IPS DF 6.9 (cell line): ENCODE measurements around the gene ADORA2A.

Source experiments
- DNase-seq: peaks from one replicate; pipeline ENCODE4 v3.0.0-alpha.2; 2013; ENCODE audit warnings: low read depth, low spot score
- H3K27ac ChIP-seq: one replicate; pipeline ENCODE4 v1.5.1; 2013; ENCODE audit warnings: low read length, control low read depth
- H3K27me3 ChIP-seq: 2 replicates; pipeline ENCODE4 v1.6.1; 2013; ENCODE audit warnings: mild to moderate bottlenecking, low read length; ENCODE audit not compliant: control insufficient read depth, insufficient read depth
- H3K36me3 ChIP-seq: 2 replicates; pipeline ENCODE4 v1.6.1; 2013; ENCODE audit warnings: low read length; ENCODE audit not compliant: control insufficient read depth, insufficient read depth
- H3K4me1 ChIP-seq: 2 replicates; pipeline ENCODE4 v1.6.1; 2013; ENCODE audit warnings: low read length; ENCODE audit not compliant: control insufficient read depth, insufficient read depth
- H3K4me3 ChIP-seq: 2 replicates; pipeline ENCODE4 v1.5.1; 2013; ENCODE audit warnings: mild to moderate bottlenecking, low read length
- H3K9me3 ChIP-seq: 2 replicates; pipeline ENCODE4 v1.6.1; 2013; ENCODE audit warnings: low read length, inconsistent platforms; ENCODE audit not compliant: control insufficient read depth, insufficient read depth
- WGBS: extraction: QIAGEN DNeasy Blood & Tissue Kit; methylation state at CpG from one replicate; pipeline ENCODE4 v1.1.7; 2013; ENCODE audit warnings: mixed read lengths, missing lambda C conversion rate; ENCODE audit not compliant: insufficient read length, insufficient coverage; 5-methylcytosine and 5-hydroxymethylcytosine counted together

ADORA2A gene

DNA sequence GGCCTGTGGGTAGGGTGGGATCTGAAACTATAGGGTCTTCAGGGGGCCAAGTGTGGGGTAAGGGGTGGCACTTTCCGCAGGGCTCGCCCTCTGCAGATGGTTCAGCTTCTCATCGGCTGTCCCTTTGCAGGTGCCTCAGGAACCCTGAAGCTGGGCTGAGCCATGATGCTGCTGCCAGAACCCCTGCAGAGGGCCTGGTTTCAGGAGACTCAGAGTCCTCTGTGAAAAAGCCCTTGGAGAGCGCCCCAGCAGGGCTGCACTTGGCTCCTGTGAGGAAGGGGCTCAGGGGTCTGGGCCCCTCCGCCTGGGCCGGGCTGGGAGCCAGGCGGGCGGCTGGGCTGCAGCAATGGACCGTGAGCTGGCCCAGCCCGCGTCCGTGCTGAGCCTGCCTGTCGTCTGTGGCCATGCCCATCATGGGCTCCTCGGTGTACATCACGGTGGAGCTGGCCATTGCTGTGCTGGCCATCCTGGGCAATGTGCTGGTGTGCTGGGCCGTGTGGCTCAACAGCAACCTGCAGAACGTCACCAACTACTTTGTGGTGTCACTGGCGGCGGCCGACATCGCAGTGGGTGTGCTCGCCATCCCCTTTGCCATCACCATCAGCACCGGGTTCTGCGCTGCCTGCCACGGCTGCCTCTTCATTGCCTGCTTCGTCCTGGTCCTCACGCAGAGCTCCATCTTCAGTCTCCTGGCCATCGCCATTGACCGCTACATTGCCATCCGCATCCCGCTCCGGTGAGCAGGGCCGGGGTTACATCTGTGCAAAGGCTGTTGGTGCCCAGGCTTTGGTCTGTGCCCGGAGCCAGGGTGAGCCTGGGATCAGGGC is 5.8 kb downstream of the ADORA2A start:
- Histone ChIP-seq H3K36me3 (no peaks in the 10 kb centered on the region), H3K27me3 (no peaks in the 10 kb centered on the region), H3K4me3 (no peak overlapping the region), H3K27ac (no peak overlapping the region), H3K4me1 (no peaks in the 10 kb centered on the region; the same call in 1 of the 2 replicates), H3K9me3 (no peaks in the 10 kb centered on the region)
- WGBS, result no CpG with 5 or more reads among the region's 34 CpGs
- no peak for DNase-seq

DNA sequence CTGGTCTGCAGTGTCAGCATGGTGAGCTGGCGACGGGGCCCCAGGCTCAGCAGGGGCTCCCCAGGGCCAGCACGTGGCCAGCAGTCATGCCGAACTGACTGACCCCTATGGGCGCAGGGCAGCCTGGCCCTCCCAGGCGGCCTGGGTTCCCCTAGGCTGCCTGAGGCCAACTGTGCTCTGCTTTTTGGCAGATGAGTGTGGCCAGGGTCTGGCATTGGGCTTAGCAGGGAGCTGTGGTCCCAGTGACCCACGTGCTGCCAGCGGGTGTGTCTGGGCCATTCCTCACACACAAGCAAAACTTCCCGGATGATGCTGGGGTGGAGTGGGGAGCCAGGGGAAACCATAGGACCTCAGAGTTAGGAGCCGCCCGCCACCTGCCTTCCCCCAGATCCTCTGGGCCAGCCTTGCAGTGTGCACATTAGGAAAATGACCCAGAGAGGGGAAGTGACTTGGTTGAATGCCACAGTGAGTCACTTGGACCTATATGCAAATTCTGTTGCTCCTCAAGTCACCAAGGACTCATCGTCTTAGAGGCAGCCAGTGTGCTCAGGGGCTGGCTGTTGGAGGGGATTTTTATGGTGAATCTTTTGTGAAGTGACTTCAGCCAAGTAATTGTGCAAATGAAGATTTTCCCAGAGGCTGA is 6.5 kb downstream of the ADORA2A start:
- Histone ChIP-seq H3K27me3 (no peaks in the 10 kb centered on the region), H3K27ac (no peak overlapping the region), H3K36me3 (no peaks in the 10 kb centered on the region), H3K4me1 (no peaks in the 10 kb centered on the region), H3K4me3 (no peak overlapping the region), H3K9me3 (no peaks in the 10 kb centered on the region)
- WGBS, result no CpG with 5 or more reads among the region's 12 CpGs
- DNase-seq, result no peak

DNA sequence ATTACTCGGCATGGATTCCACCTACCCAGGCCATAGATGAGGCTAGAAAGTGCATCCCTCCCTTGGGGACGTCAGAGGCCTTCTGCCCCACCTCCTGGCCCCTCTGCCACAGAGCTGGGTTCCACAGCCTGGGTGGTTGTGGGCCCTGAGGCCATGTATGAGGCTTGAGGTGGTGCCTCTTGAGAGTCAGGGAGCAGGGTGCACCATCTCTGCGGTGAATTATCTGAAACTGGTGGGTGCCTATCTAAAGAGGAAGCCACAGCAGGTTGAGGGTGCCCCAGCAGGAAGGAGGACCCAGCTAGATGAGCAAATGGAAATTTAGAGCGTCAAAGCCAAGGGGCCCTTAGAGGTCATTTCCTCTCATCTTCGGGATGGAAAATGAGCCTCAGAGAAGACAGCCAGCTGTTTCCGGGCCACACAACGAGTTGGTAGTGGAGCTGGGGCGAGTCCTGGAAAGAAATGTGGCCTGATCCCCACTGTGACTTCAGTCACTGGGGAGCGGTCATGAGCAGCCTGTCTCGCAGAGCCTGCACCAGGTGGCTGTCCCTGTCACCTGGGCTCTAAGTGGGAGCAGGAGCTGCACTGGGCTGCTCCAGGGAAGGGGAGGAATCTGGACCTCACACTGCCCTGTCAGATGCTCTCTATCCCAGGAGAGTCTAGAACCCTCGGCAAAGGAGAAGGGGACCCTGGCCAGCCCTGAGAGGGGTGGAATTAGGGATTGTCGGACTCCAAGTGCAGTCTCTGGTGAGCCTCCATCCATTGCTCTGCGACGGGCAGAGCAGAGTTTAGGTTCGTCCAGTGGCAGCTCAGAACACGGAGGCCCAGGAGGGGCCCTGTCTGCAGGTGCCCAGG is 7.3 kb downstream of the ADORA2A start:
- no peak for DNase-seq
- H3K9me3 ChIP-seq, result no peaks in the 10 kb centered on the region
- H3K4me1 ChIP-seq, result no peaks in the 10 kb centered on the region
- H3K36me3 ChIP-seq, result no peaks in the 10 kb centered on the region
- no CpG with 5 or more reads among the region's 16 CpGs for WGBS
- no peak overlapping the region for H3K27ac ChIP-seq
- H3K4me3 ChIP-seq, result no peak overlapping the region
- H3K27me3 ChIP-seq, result no peaks in the 10 kb centered on the region

DNA sequence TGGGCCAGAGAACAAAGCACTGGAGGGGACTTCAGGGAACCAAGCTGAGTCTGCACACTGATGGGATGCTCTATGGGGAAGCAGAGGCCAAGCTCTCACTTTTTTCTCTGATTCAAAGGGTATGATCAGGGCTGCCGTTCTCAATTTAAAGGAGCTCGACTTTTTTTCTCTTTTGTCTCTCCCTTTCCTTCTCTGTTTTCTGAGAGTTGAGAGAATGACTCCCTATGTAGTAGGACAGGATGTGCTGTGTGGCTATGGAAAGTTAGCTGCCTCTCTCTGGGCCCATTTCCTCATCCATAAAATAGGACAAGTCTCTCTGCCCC is 7.9 kb downstream of the ADORA2A start:
- Histone ChIP-seq H3K4me3 (no peak overlapping the region), H3K36me3 (no peaks in the 10 kb centered on the region), H3K4me1 (no peaks in the 10 kb centered on the region), H3K27me3 (no peaks in the 10 kb centered on the region), H3K27ac (no peak overlapping the region), H3K9me3 (no peaks in the 10 kb centered on the region)
- no peak for DNase-seq
- no CpG with 5 or more reads among the region's 2 CpGs for WGBS

DNA sequence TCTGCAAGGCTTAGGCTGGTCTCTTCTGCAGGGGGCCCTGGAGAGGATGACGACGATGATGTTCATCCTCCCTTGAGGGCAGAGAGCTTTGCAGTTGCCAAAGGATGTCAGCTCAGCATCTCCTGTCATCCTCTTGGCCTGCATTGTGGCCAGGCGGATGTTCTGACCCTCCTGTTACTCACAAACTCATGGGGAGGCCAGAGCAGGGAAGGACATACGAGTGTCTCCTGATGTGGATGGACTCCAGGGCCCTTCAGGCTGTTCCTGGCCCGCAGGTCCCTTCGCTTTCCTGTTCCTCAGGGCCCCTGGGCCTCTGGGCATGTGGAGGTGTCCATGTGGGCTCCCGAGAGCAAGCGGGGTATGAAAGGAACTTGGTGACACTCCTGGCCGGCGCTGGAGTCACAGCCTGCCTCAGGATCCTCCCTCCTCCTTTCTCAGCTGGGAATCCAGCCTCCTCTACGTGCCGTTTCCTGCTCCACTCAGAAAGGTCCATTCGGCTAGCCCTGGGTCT is 8.5 kb downstream of the ADORA2A start:
- Histone ChIP-seq H3K36me3 (no peaks in the 10 kb centered on the region), H3K4me3 (no peak overlapping the region), H3K4me1 (no peaks in the 10 kb centered on the region), H3K9me3 (no peaks in the 10 kb centered on the region), H3K27me3 (no peaks in the 10 kb centered on the region), H3K27ac (no peak overlapping the region)
- DNase-seq, result no peak
- WGBS, result no CpG with 5 or more reads among the region's 13 CpGs

DNA sequence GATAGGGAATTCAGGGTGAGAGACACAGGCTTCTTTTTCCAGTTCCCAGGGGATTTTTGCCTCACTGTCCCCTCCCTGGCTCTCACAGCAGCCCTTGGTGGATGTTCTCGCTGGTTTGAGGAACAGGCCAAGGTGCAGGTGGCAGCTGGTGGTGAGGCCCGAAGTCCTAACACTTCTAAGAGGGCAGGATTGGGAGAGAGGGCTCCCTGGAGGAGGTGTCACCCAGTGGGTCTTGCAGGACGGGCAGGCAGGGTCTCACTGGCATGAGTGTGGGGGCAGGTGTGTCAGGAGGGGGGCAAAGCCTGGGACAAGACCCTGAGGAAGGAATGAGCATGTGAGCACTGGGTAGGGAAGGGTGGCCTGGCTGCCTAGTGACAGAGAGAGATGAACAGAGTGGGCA is 9.2 kb downstream of the ADORA2A start:
- Histone ChIP-seq H3K27me3 (no peaks in the 10 kb centered on the region), H3K4me1 (no peaks in the 10 kb centered on the region), H3K4me3 (no peak overlapping the region), H3K36me3 (no peaks in the 10 kb centered on the region), H3K9me3 (no peaks in the 10 kb centered on the region), H3K27ac (no peak overlapping the region)
- no CpG with 5 or more reads among the region's 3 CpGs for WGBS
- no peak for DNase-seq

DNA sequence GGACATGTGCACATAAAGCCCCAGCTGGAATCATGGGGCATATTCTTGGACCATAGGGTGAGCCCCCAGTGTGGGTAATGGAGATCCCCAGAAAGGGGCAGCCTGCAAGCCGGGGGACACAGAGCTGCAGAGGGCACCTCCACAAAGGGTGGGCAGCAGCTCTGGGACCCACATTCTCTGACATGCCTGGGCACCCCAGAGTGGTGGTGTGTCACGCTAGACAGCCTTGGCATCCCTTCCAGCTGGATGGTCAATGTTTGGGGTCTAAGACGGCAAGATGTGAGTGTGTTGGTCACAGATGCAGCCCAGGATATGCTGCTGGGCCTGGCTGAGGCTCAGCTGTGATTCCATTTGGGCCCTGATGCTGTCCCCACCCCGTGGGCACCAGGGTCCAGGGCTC is 9.7 kb downstream of the ADORA2A start:
- Histone ChIP-seq H3K9me3 (no peaks in the 10 kb centered on the region), H3K36me3 (no peaks in the 10 kb centered on the region), H3K4me3 (no peak overlapping the region), H3K4me1 (no peaks in the 10 kb centered on the region), H3K27me3 (no peaks in the 10 kb centered on the region), H3K27ac (no peak overlapping the region)
- WGBS, result no CpG with 5 or more reads among the region's 4 CpGs
- no peak for DNase-seq

DNA sequence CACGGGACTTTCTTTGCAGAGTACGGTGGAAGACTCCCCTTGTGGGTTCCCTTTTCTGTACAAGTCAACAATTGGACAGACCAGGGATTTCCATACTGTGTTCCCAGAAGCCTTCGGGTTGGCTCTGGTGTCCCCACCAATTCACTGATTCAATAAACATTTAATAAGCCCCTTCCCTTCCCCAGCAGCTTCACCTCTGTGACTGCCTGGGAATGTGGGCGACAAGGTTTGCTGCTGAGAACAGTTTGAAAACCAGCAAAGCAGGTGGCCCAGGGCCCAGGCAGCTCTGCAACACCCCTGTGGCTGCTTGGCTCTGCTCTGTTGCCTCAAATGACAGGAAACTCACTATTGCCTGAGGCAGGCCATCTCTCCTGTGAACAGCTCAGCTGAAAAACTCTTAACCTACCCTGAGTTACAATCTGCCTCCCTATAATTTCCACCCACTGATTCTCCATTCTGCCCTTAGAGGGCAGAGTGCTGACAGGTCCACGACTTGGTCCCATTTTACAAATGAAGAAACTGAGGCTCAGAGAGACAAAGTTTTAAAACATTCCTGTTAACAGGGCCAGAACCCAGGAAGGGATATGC is 10.4 kb downstream of the ADORA2A start:
- Histone ChIP-seq H3K27me3 (no peaks in the 10 kb centered on the region), H3K9me3 (no peaks in the 10 kb centered on the region), H3K36me3 (no peaks in the 10 kb centered on the region), H3K27ac (no peak overlapping the region), H3K4me3 (no peak overlapping the region), H3K4me1 (no peaks in the 10 kb centered on the region)
- DNase-seq, result no peak
- no CpG with 5 or more reads among the region's 5 CpGs for WGBS

DNA sequence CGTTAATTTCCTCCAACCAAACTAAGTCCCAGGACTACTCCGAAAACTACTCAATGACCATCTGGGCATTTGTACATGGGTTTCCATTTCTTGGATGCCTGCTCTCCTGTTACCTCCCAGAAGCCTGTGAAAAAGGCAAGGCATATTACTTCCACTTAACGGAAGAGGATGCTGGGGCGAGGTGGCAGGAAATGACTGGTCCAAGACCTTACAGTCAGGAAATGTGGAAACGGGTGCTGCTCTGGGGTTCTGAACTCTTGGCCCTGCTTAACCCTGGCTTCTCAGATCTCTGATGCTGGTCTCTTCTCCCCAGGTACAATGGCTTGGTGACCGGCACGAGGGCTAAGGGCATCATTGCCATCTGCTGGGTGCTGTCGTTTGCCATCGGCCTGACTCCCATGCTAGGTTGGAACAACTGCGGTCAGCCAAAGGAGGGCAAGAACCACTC is 12.9 kb downstream of the ADORA2A start:
- peaks cover under 1% of the 10 kb centered on the region; the same call in 1 of the 2 replicates for H3K4me1 ChIP-seq

More for the DNA sequence above, 12.9 kb downstream of the ADORA2A start:
- no peak for DNase-seq
- no CpG with 5 or more reads among the region's 10 CpGs for WGBS
- H3K9me3 ChIP-seq, result no peaks in the 10 kb centered on the region
- H3K36me3 ChIP-seq, result no peaks in the 10 kb centered on the region
- no peaks in the 10 kb centered on the region for H3K27me3 ChIP-seq
- H3K4me3 ChIP-seq, result no peak overlapping the region
- no peak overlapping the region for H3K27ac ChIP-seq
